ENCODE measurements around the gene C16orf87. TPM values are rescaled to one million over a fixed set of nuclear protein-coding genes. Genes with fewer than 3 reads are reported as not detected.

C16orf87 gene, protein sequence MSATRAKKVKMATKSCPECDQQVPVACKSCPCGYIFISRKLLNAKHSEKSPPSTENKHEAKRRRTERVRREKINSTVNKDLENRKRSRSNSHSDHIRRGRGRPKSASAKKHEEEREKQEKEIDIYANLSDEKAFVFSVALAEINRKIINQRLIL
- 5.6 and 6.9 TPM in 2 replicates for total RNA-seq

DNA sequence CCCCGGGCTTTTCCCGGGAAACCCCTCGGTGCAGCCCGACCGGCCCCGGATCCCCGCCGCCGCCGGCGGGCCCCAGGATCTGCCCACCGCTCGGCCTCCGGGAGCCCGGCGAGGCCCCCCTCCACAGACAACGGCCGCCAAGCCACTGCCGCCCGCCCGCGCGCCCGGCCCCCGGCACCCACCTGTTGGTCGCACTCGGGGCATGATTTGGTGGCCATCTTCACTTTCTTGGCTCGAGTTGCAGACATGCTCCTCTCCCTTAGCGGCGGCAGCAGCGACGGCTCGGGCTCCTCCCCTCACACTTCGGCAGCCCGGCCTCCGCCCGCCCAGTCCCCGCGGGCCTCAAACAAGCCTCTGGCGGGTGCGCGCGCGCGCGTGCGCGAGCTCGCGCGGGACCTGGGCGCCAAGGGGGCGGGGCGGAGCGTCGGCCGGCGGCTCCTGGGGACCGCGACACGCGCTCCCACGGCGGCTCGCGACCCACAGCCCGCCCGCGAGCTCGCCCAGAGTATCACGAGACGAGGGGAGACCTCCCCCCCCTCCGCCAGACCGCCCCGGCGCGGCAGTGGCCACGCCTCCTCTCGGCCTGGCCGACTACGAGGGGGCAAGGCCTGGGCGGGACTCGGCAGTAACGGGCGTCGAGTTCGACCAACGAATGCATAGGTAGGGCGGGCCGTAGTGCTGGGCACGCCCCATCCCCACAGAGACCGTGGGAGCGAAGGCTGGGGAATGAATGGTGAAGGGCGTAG, at the start of gene C16orf87:
TSS of gene C16orf87 (minus strand) at position 279 of the 746 bp plus-strand sequence. CDS start at position 248, 31 bp downstream.

DNA sequence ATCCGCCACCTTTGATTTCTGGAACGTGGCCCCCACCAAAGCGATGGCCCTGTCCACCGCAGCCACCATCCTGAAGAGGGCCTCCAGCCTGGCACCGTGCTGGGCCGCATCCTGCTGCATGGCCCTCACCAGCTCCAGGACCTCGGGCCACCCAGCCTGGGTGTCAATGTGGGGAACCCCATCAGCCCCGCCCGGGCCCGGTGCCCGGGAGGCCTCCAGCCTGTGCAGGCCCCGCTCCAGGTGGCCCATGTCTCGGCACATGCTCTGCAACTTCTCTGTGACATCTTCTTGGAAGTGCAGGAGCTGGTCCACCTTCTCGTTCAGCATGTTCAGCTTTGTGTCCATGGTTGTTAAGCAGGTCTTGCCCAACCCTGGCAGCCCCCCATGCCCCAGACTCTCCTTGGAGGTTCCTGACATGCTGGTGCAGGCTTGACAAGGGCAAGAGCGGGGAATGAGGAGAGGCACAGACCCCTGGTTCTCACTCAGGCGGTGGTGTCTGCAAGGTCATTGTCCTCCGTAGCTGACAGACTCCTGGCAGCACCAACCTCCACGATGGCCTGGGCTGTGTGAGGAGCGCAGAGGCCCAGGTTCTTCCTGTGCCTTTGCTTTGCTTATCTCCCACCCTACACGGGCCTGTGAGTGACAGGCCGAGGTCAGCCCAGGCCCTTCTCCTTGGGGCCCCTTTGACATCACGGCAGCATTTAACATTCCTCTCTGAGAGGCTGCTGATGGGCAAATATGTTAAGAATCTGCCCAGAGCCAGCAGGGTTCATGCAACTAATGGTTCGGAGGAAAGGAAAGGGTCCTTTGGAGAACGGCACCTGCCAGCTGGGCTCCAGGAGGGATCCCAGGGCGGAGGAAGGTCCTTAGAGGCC, 83.0 kb downstream of the C16orf87 start, which contains the start of gene MYLK3:
TSS of gene MYLK3 (minus strand) at position 568 of the 875 bp plus-strand sequence. CDS start at position 417, 151 bp downstream.

Small RNA genes within 50 kb of the gene (small RNA-seq; reads per million reads assigned to genes)
- not detected for gene AC007225.2

Other genes starting within 250 kb of the C16orf87 start
- 10.1 and 23.8 TPM in 2 replicates for gene SHCBP1, start 209.8 kb downstream of the C16orf87 start, total RNA-seq
- 83.0 and 137 TPM in 2 replicates for gene VPS35, start 142.0 kb downstream of the C16orf87 start, total RNA-seq
- gene ORC6, start 141.5 kb downstream of the C16orf87 start, total RNA-seq: 7.2 and 14.7 TPM in 2 replicates
- 0.10 and 0.33 TPM in 2 replicates for gene MYLK3, start 82.8 kb downstream of the C16orf87 start, total RNA-seq
- 7.6 and 8.5 TPM in 2 replicates for gene GPT2, start 53.2 kb upstream of the C16orf87 start, total RNA-seq
- 70.2 and 80.2 TPM in 2 replicates for gene DNAJA2, start 142.5 kb upstream of the C16orf87 start, total RNA-seq